ENCODE data around the gene NAA40.

Gene NAA40

DNA sequence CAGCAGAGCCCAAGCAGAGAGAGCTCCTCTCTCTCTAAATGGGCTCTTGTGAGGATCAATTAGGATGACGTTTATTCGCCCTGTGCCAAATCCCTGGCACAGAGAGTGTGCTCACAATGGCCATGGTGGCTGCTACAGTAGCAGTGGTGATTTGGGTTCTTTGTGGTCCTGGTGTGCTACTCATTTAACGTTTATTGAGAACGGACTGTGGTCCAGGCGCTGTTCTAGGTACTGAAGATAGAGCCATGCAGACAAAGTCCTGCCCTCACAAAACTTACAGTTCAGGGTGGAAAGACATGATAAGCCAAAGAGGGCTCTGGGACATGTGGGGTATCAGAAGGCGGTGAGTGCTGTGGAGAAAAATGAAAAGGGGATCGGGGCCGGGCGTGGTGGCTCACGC, 52.8 kb downstream of the NAA40 start:
- Histone ChIP-seq H3K27me3 (ENCODE audit: insufficient read depth, low read length) (no peaks in the 10 kb centered on the region), H3K4me3 (ENCODE audit: low read depth, low read length) (no peak overlapping the region), H2AFZ (ENCODE audit: low read length, unreplicated experiment) (no peak overlapping the region), H3K4me1 (ENCODE audit: control insufficient read depth, insufficient read depth, low read length, unreplicated experiment) (peaks cover 7% of the 10 kb centered on the region), H3K36me3 (ENCODE audit: insufficient read depth, low read length) (peaks cover 12% of the 10 kb centered on the region; the same call in 1 of the 2 replicates), H3K27ac (ENCODE audit: low read depth, low read length) (no peak overlapping the region), H3K79me2 (ENCODE audit: control insufficient read depth, insufficient read depth, low read length, unreplicated experiment) (peaks cover 23% of the 10 kb centered on the region)

DNA sequence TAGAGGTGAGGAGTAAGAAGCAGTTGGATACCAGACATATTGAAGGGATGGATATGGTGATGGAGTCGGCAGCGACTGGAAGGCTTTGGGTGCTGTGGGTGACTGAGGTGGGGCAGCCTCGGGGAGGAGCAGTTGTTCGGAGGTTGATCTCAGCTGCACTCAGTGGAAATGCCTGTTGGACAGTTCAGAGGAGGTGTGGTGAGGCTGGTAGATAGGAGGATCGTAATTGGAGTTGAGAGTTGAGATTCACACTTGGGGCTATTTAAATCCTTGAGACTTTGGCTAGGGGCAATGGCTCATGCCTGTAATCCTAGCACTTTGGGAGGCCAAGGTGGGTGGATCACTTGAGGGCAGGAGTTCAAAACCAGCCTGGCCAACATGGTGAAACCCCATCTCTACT, 54.3 kb downstream of the NAA40 start:
- no peak overlapping the region for H3K4me3 ChIP-seq (ENCODE audit: low read depth, low read length)
- H3K27me3 ChIP-seq (ENCODE audit: insufficient read depth, low read length): no peaks in the 10 kb centered on the region
- no peak overlapping the region for H2AFZ ChIP-seq (ENCODE audit: low read length, unreplicated experiment)
- H3K36me3 ChIP-seq (ENCODE audit: insufficient read depth, low read length): peaks cover 12% of the 10 kb centered on the region; the same call in 1 of the 2 replicates
- H3K27ac ChIP-seq (ENCODE audit: low read depth, low read length): no peak overlapping the region
- H3K79me2 ChIP-seq (ENCODE audit: control insufficient read depth, insufficient read depth, low read length, unreplicated experiment): peaks cover 8% of the 10 kb centered on the region
- no peaks in the 10 kb centered on the region for H3K4me1 ChIP-seq (ENCODE audit: control insufficient read depth, insufficient read depth, low read length, unreplicated experiment)

- Histone ChIP-seq H3K27me3 (ENCODE audit: insufficient read depth, low read length) (no peaks in the 10 kb centered on the region), H3K4me1 (ENCODE audit: control insufficient read depth, insufficient read depth, low read length, unreplicated experiment) (no peaks in the 10 kb centered on the region), H3K36me3 (ENCODE audit: insufficient read depth, low read length) (peaks cover 6% of the 10 kb centered on the region; the same call in 1 of the 2 replicates)
These were observed 55.2 kb downstream of the NAA40 start for GRCh38 chr11:63993993-63994392.

DNA sequence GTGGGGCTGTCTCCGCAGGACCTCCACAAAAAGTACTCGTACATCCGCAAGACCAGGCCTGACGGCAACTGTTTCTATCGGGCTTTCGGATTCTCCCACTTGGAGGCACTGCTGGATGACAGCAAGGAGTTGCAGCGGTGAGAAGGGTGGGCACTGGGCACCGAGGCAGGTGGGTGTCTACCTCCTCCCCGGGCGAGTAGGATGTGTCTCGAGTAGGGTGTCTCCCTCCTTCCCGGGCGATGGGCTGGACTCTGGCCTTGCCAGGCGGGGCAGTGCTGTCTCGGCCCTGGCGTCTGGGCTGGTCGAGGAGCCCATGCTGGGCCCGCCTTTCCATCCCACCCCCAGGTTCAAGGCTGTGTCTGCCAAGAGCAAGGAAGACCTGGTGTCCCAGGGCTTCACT, 57.7 kb downstream of the NAA40 start:
- Histone ChIP-seq H3K36me3 (ENCODE audit: insufficient read depth, low read length) (no peaks in the 10 kb centered on the region), H2AFZ (ENCODE audit: low read length, unreplicated experiment) (no peak overlapping the region), H3K79me2 (ENCODE audit: control insufficient read depth, insufficient read depth, low read length, unreplicated experiment) (no peaks in the 10 kb centered on the region), H3K27me3 (ENCODE audit: insufficient read depth, low read length) (no peaks in the 10 kb centered on the region), H3K4me1 (ENCODE audit: control insufficient read depth, insufficient read depth, low read length, unreplicated experiment) (peaks cover 5% of the 10 kb centered on the region), H3K4me3 (ENCODE audit: low read depth, low read length) (no peak overlapping the region), H3K27ac (ENCODE audit: low read depth, low read length) (no peak overlapping the region)

More at GRCh38 chr11:63993993-63994392, 55.2 kb downstream of the NAA40 start:
- H2AFZ ChIP-seq (ENCODE audit: low read length, unreplicated experiment): no peak overlapping the region
- no peak overlapping the region for H3K27ac ChIP-seq (ENCODE audit: low read depth, low read length)
- H3K4me3 ChIP-seq (ENCODE audit: low read depth, low read length): no peak overlapping the region
- peaks cover 2% of the 10 kb centered on the region for H3K79me2 ChIP-seq (ENCODE audit: control insufficient read depth, insufficient read depth, low read length, unreplicated experiment)

DNA sequence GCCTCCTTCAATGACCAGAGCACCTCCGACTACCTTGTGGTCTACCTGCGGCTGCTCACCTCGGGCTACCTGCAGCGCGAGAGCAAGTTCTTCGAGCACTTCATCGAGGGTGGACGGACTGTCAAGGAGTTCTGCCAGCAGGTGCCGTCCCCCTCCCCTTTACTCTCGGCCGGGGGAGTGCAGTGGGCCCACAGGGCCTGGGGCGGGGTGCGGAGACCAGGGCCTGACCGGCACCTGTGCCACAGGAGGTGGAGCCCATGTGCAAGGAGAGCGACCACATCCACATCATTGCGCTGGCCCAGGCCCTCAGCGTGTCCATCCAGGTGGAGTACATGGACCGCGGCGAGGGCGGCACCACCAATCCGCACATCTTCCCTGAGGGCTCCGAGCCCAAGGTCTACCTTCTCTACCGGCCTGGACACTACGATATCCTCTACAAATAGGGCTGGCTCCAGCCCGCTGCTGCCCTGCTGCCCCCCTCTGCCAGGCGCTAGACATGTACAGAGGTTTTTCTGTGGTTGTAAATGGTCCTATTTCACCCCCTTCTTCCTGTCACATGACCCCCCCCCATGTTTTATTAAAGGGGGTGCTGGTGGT, 58.4 kb downstream of the NAA40 start:
- Histone ChIP-seq H3K4me1 (ENCODE audit: control insufficient read depth, insufficient read depth, low read length, unreplicated experiment) (peaks cover 5% of the 10 kb centered on the region), H3K27me3 (ENCODE audit: insufficient read depth, low read length) (no peaks in the 10 kb centered on the region), H2AFZ (ENCODE audit: low read length, unreplicated experiment) (no peak overlapping the region), H3K4me3 (ENCODE audit: low read depth, low read length) (no peak overlapping the region), H3K36me3 (ENCODE audit: insufficient read depth, low read length) (no peaks in the 10 kb centered on the region), H3K27ac (ENCODE audit: low read depth, low read length) (no peak overlapping the region), H3K79me2 (ENCODE audit: control insufficient read depth, insufficient read depth, low read length, unreplicated experiment) (no peaks in the 10 kb centered on the region)

DNA sequence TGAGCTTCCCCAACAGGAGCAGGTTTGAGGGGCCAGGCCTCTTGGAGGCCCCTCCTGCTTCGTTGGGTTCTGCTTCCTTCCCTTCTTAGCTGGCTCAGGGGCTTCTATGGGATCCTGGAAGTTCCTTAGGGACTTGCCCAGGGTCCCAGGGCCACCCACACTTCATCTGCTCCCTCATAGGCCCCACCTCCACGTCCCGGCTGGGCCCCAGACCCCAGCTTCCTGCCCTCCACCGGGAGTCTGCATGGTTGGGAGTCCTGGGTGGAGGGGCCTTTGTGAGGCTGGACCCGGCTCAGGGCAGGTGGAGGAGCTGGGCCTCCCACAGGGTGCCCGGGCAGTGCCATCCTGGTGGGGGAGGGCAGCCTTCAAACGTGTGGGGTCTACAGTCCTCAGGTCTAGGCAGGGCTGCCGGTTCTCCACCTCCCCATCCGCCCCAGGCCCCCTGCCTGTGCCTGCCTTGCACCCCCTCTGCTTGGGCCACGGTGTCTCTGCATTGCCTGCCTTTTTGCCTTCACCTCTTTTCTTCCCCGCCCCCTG, 59.1 kb downstream of the NAA40 start:
- Histone ChIP-seq H3K4me1 (ENCODE audit: control insufficient read depth, insufficient read depth, low read length, unreplicated experiment) (peaks cover 5% of the 10 kb centered on the region), H2AFZ (ENCODE audit: low read length, unreplicated experiment) (no peak overlapping the region), H3K27ac (ENCODE audit: low read depth, low read length) (no peak overlapping the region), H3K36me3 (ENCODE audit: insufficient read depth, low read length) (no peaks in the 10 kb centered on the region), H3K27me3 (ENCODE audit: insufficient read depth, low read length) (no peaks in the 10 kb centered on the region), H3K4me3 (ENCODE audit: low read depth, low read length) (no peak overlapping the region), H3K79me2 (ENCODE audit: control insufficient read depth, insufficient read depth, low read length, unreplicated experiment) (no peaks in the 10 kb centered on the region)

DNA sequence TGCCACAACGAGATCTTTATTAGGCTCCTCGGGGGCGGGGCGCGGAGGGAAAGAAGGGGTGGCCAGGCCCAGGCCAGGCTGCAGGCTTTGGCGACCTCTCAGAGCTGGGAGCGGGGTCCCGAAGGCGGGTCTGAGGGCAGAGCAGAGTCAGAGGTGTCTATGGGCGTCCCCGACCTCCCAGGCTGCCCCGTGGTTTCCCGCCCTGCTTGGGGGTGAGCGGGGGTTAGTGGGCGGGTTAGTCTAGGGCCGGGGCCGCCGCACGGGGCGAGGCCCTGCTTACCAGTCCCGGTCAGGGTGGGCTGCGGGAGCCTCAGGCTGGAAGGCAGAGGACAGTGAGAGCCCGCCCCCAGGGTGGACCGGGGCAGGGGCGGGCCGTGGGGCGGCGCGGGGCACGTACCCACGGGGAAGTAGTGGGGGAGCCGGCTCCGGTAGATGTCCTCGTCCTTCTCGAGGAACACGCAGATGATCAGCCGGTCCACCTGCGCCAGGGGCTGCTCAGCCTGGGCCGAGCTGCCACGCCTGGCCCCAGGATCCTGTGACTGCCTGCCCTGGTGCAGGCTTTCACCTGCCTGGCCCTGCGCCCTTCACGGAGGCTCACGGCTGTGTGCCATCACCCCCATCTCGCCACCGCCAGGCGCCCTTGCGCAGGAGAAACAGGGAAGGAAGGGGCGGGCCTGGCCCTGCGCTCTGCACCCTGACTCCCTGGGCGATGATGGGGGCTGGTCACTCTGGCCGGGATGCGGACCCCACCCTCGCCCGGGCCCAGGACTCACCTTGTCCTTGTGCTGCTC, 60.0 kb downstream of the NAA40 start:
- Histone ChIP-seq H3K4me1 (ENCODE audit: control insufficient read depth, insufficient read depth, low read length, unreplicated experiment) (peaks cover 5% of the 10 kb centered on the region), H3K79me2 (ENCODE audit: control insufficient read depth, insufficient read depth, low read length, unreplicated experiment) (no peaks in the 10 kb centered on the region), H3K36me3 (ENCODE audit: insufficient read depth, low read length) (no peaks in the 10 kb centered on the region), H3K27ac (ENCODE audit: low read depth, low read length) (no peak overlapping the region), H3K4me3 (ENCODE audit: low read depth, low read length) (no peak overlapping the region), H3K27me3 (ENCODE audit: insufficient read depth, low read length) (no peaks in the 10 kb centered on the region), H2AFZ (ENCODE audit: low read length, unreplicated experiment) (no peak overlapping the region)

- H3K79me2 ChIP-seq (ENCODE audit: control insufficient read depth, insufficient read depth, low read length, unreplicated experiment): no peaks in the 10 kb centered on the region
- peaks cover 5% of the 10 kb centered on the region for H3K4me1 ChIP-seq (ENCODE audit: control insufficient read depth, insufficient read depth, low read length, unreplicated experiment)
- H2AFZ ChIP-seq (ENCODE audit: low read length, unreplicated experiment): no peak overlapping the region
- H3K27me3 ChIP-seq (ENCODE audit: insufficient read depth, low read length): no peaks in the 10 kb centered on the region
- no peak overlapping the region for H3K4me3 ChIP-seq (ENCODE audit: low read depth, low read length)
- no peak overlapping the region for H3K27ac ChIP-seq (ENCODE audit: low read depth, low read length)
- H3K36me3 ChIP-seq (ENCODE audit: insufficient read depth, low read length): no peaks in the 10 kb centered on the region
These were observed 60.7 kb downstream of the NAA40 start for GRCh38 chr11:63999349-64000025.

DNA sequence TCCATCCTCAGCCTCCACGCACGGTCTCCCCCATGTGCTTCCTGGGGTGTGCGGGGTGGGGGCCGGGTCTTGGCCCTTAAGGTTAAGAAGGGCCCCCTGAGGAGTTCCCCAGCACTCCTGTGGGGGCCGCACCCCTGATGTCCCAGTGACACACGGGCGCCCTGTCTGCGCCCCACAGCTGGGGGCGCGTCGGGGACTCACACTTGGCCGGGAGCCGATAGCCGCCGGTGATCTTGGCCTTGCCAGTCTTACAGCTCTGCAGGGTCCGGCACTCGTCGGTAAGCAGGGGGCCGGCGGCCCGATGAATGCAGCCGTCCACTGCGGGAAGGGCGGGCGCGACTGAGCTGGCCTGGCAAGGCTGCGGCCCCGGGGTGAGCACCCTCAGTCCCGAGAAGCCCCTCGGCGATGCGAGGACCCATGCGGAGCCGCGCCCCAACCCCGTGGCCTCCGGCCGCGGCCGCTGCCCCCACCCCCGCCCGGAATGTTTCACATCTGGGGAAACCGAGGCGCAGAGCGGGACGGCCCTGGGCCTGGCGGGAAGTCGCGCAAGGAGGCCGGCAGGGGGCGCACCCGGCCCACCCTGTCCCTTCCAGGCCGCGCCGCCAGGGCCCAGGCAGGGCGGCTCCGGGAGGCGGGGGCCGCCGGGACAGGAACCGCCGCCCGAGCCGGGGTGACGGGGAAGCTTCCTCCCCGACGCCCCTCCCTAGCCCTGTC, 61.4 kb downstream of the NAA40 start:
- H3K4me1 ChIP-seq (ENCODE audit: control insufficient read depth, insufficient read depth, low read length, unreplicated experiment): peaks cover 5% of the 10 kb centered on the region
- H2AFZ ChIP-seq (ENCODE audit: low read length, unreplicated experiment): no peak overlapping the region
- no peaks in the 10 kb centered on the region for H3K36me3 ChIP-seq (ENCODE audit: insufficient read depth, low read length)
- no peaks in the 10 kb centered on the region for H3K27me3 ChIP-seq (ENCODE audit: insufficient read depth, low read length)
- H3K27ac ChIP-seq (ENCODE audit: low read depth, low read length): no peak overlapping the region
- peak overlapping the region; percentile 42 for H3K4me3 ChIP-seq (ENCODE audit: low read depth, low read length)
- H3K79me2 ChIP-seq (ENCODE audit: control insufficient read depth, insufficient read depth, low read length, unreplicated experiment): no peaks in the 10 kb centered on the region

GRCh38 chr11:64000740-64001483, 62.1 kb downstream of the NAA40 start:
- Histone ChIP-seq H3K27me3 (ENCODE audit: insufficient read depth, low read length) (no peaks in the 10 kb centered on the region), H3K27ac (ENCODE audit: low read depth, low read length) (no peak overlapping the region), H3K4me1 (ENCODE audit: control insufficient read depth, insufficient read depth, low read length, unreplicated experiment) (peaks cover 5% of the 10 kb centered on the region), H3K4me3 (ENCODE audit: low read depth, low read length) (peak overlapping the region; percentile 40; the same call in 1 of the 2 replicates), H3K79me2 (ENCODE audit: control insufficient read depth, insufficient read depth, low read length, unreplicated experiment) (no peaks in the 10 kb centered on the region), H3K36me3 (ENCODE audit: insufficient read depth, low read length) (no peaks in the 10 kb centered on the region), H2AFZ (ENCODE audit: low read length, unreplicated experiment) (no peak overlapping the region)

All from ACC112 (cell line).